HCT116 (cell line): ENCODE results near the gene PBX1. TPM values are rescaled to one million over a fixed set of nuclear protein-coding genes. Genes with fewer than 3 reads are reported as not detected.

ENCODE experiments used
- ATAC-seq: fragments of 200-7000 bp; cut with Tn5 transposase; 2 replicates; pipeline ENCODE4 v1.9.1; 2020; ENCODE audit warnings: mild to moderate bottlenecking, moderate library complexity
- BruUV-seq: library from RNA; stranded (reverse); fragments of 400-500 nt; replicated peaks from 2 replicates; lab custom pipeline; 2021; lab: Mats Ljungman, UMichigan
- CTCF ChIA-PET: fragments of 300-600 bp; sonication (Branson Sonifier 250); formaldehyde crosslinking; loops from one replicate; lab custom pipeline; 2021; ENCODE audit warnings: antibody characterized with exemption; lab: Charles Lee
- POLR2A ChIA-PET: fragments of 300-600, 350-600 bp; sonication (Branson Sonifier 250); formaldehyde crosslinking; loops from one replicate; lab custom pipeline; 2021; ENCODE audit warnings: antibody characterized with exemption; lab: Charles Lee
- RAD21 ChIA-PET, 2 experiments: fragments of 300-600 bp; sonication (Branson Sonifier 250); formaldehyde crosslinking; loops; one replicate each; lab custom pipeline; 2023; ENCODE audit warnings: low total read pairs in 2 of 2; ENCODE audit not compliant: uncharacterized antibody in 2 of 2, unreplicated experiment in 2 of 2, low non-redundant PET in 1 of 2; lab: Charles Lee
- DNase-seq: peaks from one replicate; pipeline ENCODE4 v3.0.0-alpha.2; 2010; ENCODE audit warnings: low read depth, low spot score
- H2AFZ ChIP-seq: fragments of 200-600 bp; shearing (Covaris generic), sonication (generic); 2 replicates; pipeline ENCODE4 v1.6.1; 2017; ENCODE audit warnings: low read depth, mixed run types, mixed read lengths, antibody characterized with exemption, low read length; ENCODE audit not compliant: poor library complexity, severe bottlenecking
- H3K27ac ChIP-seq: 2 replicates; pipeline ENCODE4 v1.5.1; 2012; ENCODE audit warnings: low read depth, low read length
- H3K27me3 ChIP-seq: fragments of 200-600 bp; sonication (generic); 2 replicates; pipeline ENCODE4 v1.6.1; 2016; ENCODE audit warnings: mixed run types, low read length, mixed read lengths; ENCODE audit not compliant: insufficient read depth
- H3K36me3 ChIP-seq, 2 experiments: fragments of 200-500 bp in 1 of 2; fragments of 200-600 bp in 1 of 2; sonication (Bioruptor generic) in 1 of 2; sonication (generic) in 1 of 2; 2 replicates each; pipeline versions ENCODE4 v1.5.1 to v1.6.1; 2014 to 2016; ENCODE audit warnings: low read length in 2 of 2, inconsistent platforms in 1 of 2, mixed read lengths in 1 of 2, mixed run types in 1 of 2; ENCODE audit not compliant: insufficient read depth in 2 of 2, control insufficient read depth in 1 of 2
- H3K4me1 ChIP-seq, 2 experiments: fragments of 200-600 bp in 1 of 2; sonication (generic) in 1 of 2; 2 replicates each; pipeline versions ENCODE4 v1.5.1 to v1.6.1; 2012 to 2017; ENCODE audit warnings: low read length in 2 of 2, inconsistent platforms in 1 of 2, mild to moderate bottlenecking in 1 of 2, mixed read lengths in 1 of 2, mixed run types in 1 of 2, moderate library complexity in 1 of 2; ENCODE audit not compliant: insufficient read depth in 2 of 2, control insufficient read depth in 1 of 2
- H3K4me2 ChIP-seq: fragments of 200-600 bp; sonication (generic); 2 replicates; pipeline ENCODE4 v1.6.1; 2017; ENCODE audit warnings: mixed run types, low read length, mixed read lengths
- H3K4me3 ChIP-seq, 2 experiments: fragments of 200-600 bp in 1 of 2; sonication (generic) in 1 of 2; replicated peaks in 1 of 2; 2 replicates each; pipeline ENCODE4 v1.5.1; 2011 to 2016; ENCODE audit warnings: low read length in 2 of 2, control low read depth in 1 of 2, low read depth in 1 of 2, mild to moderate bottlenecking in 1 of 2, mixed read lengths in 1 of 2, mixed run types in 1 of 2
- H3K79me2 ChIP-seq: fragments of 200-600 bp; sonication (generic); 2 replicates; pipeline ENCODE4 v1.6.1; 2017; ENCODE audit warnings: mild to moderate bottlenecking, mixed run types, low read length, moderate library complexity, mixed read lengths; ENCODE audit not compliant: insufficient read depth
- H3K9ac ChIP-seq: fragments of 200-600 bp; sonication (generic); 2 replicates; pipeline ENCODE4 v1.6.1; 2016; ENCODE audit warnings: low read length, mixed read lengths
- H3K9me2 ChIP-seq: fragments of 200-600 bp; sonication (generic), shearing (Covaris generic); 2 replicates; pipeline ENCODE4 v1.6.1; 2017; ENCODE audit warnings: mixed run types, mild to moderate bottlenecking, moderate library complexity; ENCODE audit not compliant: insufficient read depth
- H3K9me3 ChIP-seq, 2 experiments: fragments of 200-500 bp in 1 of 2; fragments of 200-600 bp in 1 of 2; sonication (Bioruptor generic) in 1 of 2; sonication (generic) in 1 of 2; 2 replicates each; pipeline ENCODE4 v1.6.1; 2014 to 2017; ENCODE audit warnings: low read length in 2 of 2, mixed read lengths in 2 of 2, inconsistent platforms in 1 of 2, low read depth in 1 of 2, mild to moderate bottlenecking in 1 of 2, mixed run types in 1 of 2, moderate library complexity in 1 of 2; ENCODE audit not compliant: control insufficient read depth in 1 of 2, insufficient read depth in 1 of 2
- H4K20me1 ChIP-seq: fragments of 200-600 bp; sonication (generic), shearing (Covaris generic); 2 replicates; pipeline ENCODE4 v1.6.1; 2017; ENCODE audit warnings: mixed run types, mild to moderate bottlenecking, moderate library complexity; ENCODE audit not compliant: insufficient read depth
- ATF3 ChIP-seq: IDR thresholded peaks from 2 replicates; pipeline ENCODE4 v1.6.1; 2012
- CBX3 ChIP-seq: IDR thresholded peaks from 2 replicates; pipeline ENCODE4 v1.6.1; 2012; ENCODE audit warnings: low read depth
- CEBPB ChIP-seq: IDR thresholded peaks from 2 replicates; pipeline ENCODE4 v1.6.1; 2012; ENCODE audit warnings: low read depth
- CTCF ChIP-seq, 3 experiments: fragments of 200-600 bp in 1 of 3; sonication (generic) in 1 of 3; IDR thresholded peaks in 2 of 3; conservative IDR thresholded peaks in 1 of 3; 2 replicates each; pipeline ENCODE4 v1.5.1; 2012 to 2017; ENCODE audit warnings: low read depth in 2 of 3, low read length in 2 of 3, antibody characterized with exemption in 1 of 3, borderline replicate concordance in 1 of 3, control low read depth in 1 of 3, mild to moderate bottlenecking in 1 of 3, mixed read lengths in 1 of 3, mixed run types in 1 of 3, moderate library complexity in 1 of 3; ENCODE audit not compliant: insufficient read depth in 1 of 3
- EGR1 ChIP-seq: IDR thresholded peaks from 2 replicates; pipeline ENCODE4 v1.6.1; 2012; ENCODE audit warnings: low read depth
- ELF1 ChIP-seq: IDR thresholded peaks from 2 replicates; pipeline ENCODE4 v1.6.1; 2012; ENCODE audit warnings: low read depth, borderline replicate concordance
- EZH2 ChIP-seq: fragments of 200-600 bp; sonication (generic); IDR thresholded peaks from 2 replicates; pipeline ENCODE4 v1.6.1; 2017; ENCODE audit warnings: antibody characterized with exemption, mixed run types
- FOSL1 ChIP-seq: IDR thresholded peaks from 2 replicates; pipeline ENCODE4 v1.6.1; 2012; ENCODE audit warnings: low read depth
- JUND ChIP-seq: IDR thresholded peaks from 2 replicates; pipeline ENCODE4 v1.6.1; 2012
- POLR2A ChIP-seq: IDR thresholded peaks from 2 replicates; pipeline ENCODE4 v1.7.0; 2011; ENCODE audit warnings: borderline replicate concordance; ENCODE audit not compliant: insufficient read depth, insufficient read length; ENCODE audit errors: extremely low read depth
- POLR2AphosphoS5 ChIP-seq: IDR thresholded peaks from 2 replicates; pipeline ENCODE4 v1.6.1; 2011; ENCODE audit warnings: mild to moderate bottlenecking, low read depth, low read length, moderate library complexity
- RAD21 ChIP-seq: IDR thresholded peaks from 2 replicates; pipeline ENCODE4 v1.6.1; 2012; ENCODE audit warnings: low read depth, mild to moderate bottlenecking
- SIN3A ChIP-seq: IDR thresholded peaks from 2 replicates; pipeline ENCODE4 v1.6.1; 2012; ENCODE audit warnings: low read depth
- SRF ChIP-seq: IDR thresholded peaks from 2 replicates; pipeline ENCODE4 v1.6.1; 2012; ENCODE audit warnings: low read depth
- TCF7L2 ChIP-seq: IDR thresholded peaks from 2 replicates; pipeline ENCODE4 v1.7.0; 2011; ENCODE audit warnings: borderline replicate concordance, inconsistent platforms; ENCODE audit not compliant: insufficient read depth, insufficient read length; ENCODE audit errors: extremely low read depth
- YY1 ChIP-seq: IDR thresholded peaks from 2 replicates; pipeline ENCODE4 v1.6.1; 2011; ENCODE audit warnings: low read length, low read depth, moderate library complexity, mild to moderate bottlenecking; ENCODE audit not compliant: insufficient replicate concordance; ENCODE audit errors: extremely low read depth
- ZBTB33 ChIP-seq: IDR thresholded peaks from 2 replicates; pipeline ENCODE4 v1.6.1; 2011; ENCODE audit warnings: mild to moderate bottlenecking, low read length, moderate library complexity; ENCODE audit not compliant: insufficient replicate concordance; ENCODE audit errors: extremely low read depth
- ZFX ChIP-seq: fragments of 450-650 bp; IDR thresholded peaks from 2 replicates; pipeline ENCODE4 v1.6.1; 2017
- ZNF274 ChIP-seq: fragments of 200-500 bp; sonication (Bioruptor generic); IDR thresholded peaks from 2 replicates; pipeline ENCODE4 v1.6.1; 2014; ENCODE audit warnings: mild to moderate bottlenecking, low read depth, low read length, inconsistent platforms
- intact Hi-C: fragments of 100-400 bp; cut with micrococcal nuclease; formaldehyde crosslinking; loops from 2 replicates; pipeline ENCODE4 v1.10.0; 2022
- total RNA-seq: library from RNA; stranded (reverse); gene quantifications from one replicate; pipeline ENCODE4 v1.2.1, GENCODE V29; 2021; ENCODE audit not compliant: unreplicated experiment
- TF ChIP-seq, protein P1 (sequence below): IDR thresholded peaks from 2 replicates; pipeline ENCODE4 v1.6.1; 2012

The PBX1 gene
- total RNA-seq, 1 experiment from 2014 or later = 29.6 TPM

- Histone ChIP-seq H3K4me1 (peaks cover 23 to 32% of the 10 kb centered on the region in 2 experiments), H4K20me1 (no peaks in the 10 kb centered on the region), H2AFZ (no peak overlapping the region), H3K9me2 (no peaks in the 10 kb centered on the region), H3K9me3 (no peaks in the 10 kb centered on the region), H3K27me3 (no peaks in the 10 kb centered on the region), H3K79me2 (no peaks in the 10 kb centered on the region), H3K36me3 (no peaks in the 10 kb centered on the region), H3K9ac (no peak overlapping the region), H3K27ac (no peak overlapping the region), H3K4me2 (no peak overlapping the region), H3K4me3 (no peak overlapping the region)
- POLR2A ChIA-PET = no interaction called here
- RAD21 ChIA-PET = no interaction called here
- no TSS peak for BruUV-seq
- TF ChIP-seq POLR2AphosphoS5 (no peak), FOSL1 (no peak), ZBTB33 (no peak), POLR2A (no peak), ZNF274 (no peak), EZH2 (no peak), EGR1 (no peak), CBX3 (no peak), ELF1 (no peak), SIN3A (no peak), ATF3 (no peak), TCF7L2 (no peak), ZFX (no peak), JUND (no peak), RAD21 (no peak), CEBPB (no peak), CTCF (IDR thresholded peaks at IDR 0.05 in 2 of 3, conservative IDR thresholded peaks at IDR 0.05 in 1 of 3; ENCODE audit: borderline replicate concordance in 1 of 3, insufficient read depth in 1 of 3, low read depth in 2 of 3, low read length in 2 of 3) (no peak), YY1 (no peak), SRF (no peak)
- TF ChIP-seq, protein P1, sequence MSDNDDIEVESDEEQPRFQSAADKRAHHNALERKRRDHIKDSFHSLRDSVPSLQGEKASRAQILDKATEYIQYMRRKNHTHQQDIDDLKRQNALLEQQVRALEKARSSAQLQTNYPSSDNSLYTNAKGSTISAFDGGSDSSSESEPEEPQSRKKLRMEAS = no peak
- intact Hi-C loops = no loop called here
- CTCF ChIA-PET = no interaction called here
- ATAC-seq = no peak
- no peak for DNase-seq
Observed at GRCh38 chr1:164599272-164599671, 40.3 kb downstream of the PBX1 start.
